Ishikawa (cell line): ENCODE measurements around the gene KRTAP9-9.

Experiments used
- CEBPB ChIP-seq: IDR thresholded peaks from 2 replicates; pipeline ENCODE4 v1.6.1; 2012
- CREB1 ChIP-seq: IDR thresholded peaks from 2 replicates; pipeline ENCODE4 v1.6.1; 2012; ENCODE audit warnings: low read depth
- EGR1 ChIP-seq: IDR thresholded peaks from 2 replicates; pipeline ENCODE4 v1.6.1; 2012
- EP300 ChIP-seq: IDR thresholded peaks from 2 replicates; pipeline ENCODE4 v1.6.1; 2012; ENCODE audit warnings: borderline replicate concordance
- FOXM1 ChIP-seq: IDR thresholded peaks from 2 replicates; pipeline ENCODE4 v1.6.1; 2012; ENCODE audit warnings: low read depth, borderline replicate concordance
- MAX ChIP-seq: IDR thresholded peaks from 2 replicates; pipeline ENCODE4 v1.6.1; 2012
- NFIC ChIP-seq: IDR thresholded peaks from 2 replicates; pipeline ENCODE4 v1.6.1; 2012
- RAD21 ChIP-seq: IDR thresholded peaks from 2 replicates; pipeline ENCODE4 v1.6.1; 2012; ENCODE audit warnings: low read depth
- REST ChIP-seq: IDR thresholded peaks from 2 replicates; pipeline ENCODE4 v1.6.1; 2012; ENCODE audit warnings: low read depth, mild to moderate bottlenecking
- TAF1 ChIP-seq: IDR thresholded peaks from 2 replicates; pipeline ENCODE4 v1.6.1; 2012; ENCODE audit warnings: low read depth, mild to moderate bottlenecking
- USF1 ChIP-seq: IDR thresholded peaks from 2 replicates; pipeline ENCODE4 v1.6.1; 2012
- YY1 ChIP-seq: IDR thresholded peaks from 2 replicates; pipeline ENCODE4 v1.6.1; 2012; ENCODE audit warnings: low read depth

GRCh38 chr17:41301204-41301790, 46.1 kb downstream of the KRTAP9-9 start:
- TF ChIP-seq TAF1 (no peak), CEBPB (no peak), EP300 (no peak), CREB1 (no peak), FOXM1 (no peak), USF1 (no peak), RAD21 (no peak), EGR1 (no peak), MAX (no peak), REST (no peak), NFIC (no peak), YY1 (no peak)
